HL-60 (cell line): ENCODE measurements around the gene TROAP.
A peak's percentile ranks its signal among the peaks of the same experiment; 100 is the strongest.

ENCODE experiments used
- POLR2AphosphoS5 ChIP-seq: IDR thresholded peaks from 2 replicates; pipeline ENCODE4 v1.6.1; 2012; ENCODE audit warnings: low read depth
- TF ChIP-seq, protein P1 (sequence below): IDR thresholded peaks from one replicate; pipeline ENCODE4 v1.5.1; 2011; ENCODE audit warnings: low read length, control low read depth, inconsistent platforms; ENCODE audit not compliant: insufficient read depth

DNA sequence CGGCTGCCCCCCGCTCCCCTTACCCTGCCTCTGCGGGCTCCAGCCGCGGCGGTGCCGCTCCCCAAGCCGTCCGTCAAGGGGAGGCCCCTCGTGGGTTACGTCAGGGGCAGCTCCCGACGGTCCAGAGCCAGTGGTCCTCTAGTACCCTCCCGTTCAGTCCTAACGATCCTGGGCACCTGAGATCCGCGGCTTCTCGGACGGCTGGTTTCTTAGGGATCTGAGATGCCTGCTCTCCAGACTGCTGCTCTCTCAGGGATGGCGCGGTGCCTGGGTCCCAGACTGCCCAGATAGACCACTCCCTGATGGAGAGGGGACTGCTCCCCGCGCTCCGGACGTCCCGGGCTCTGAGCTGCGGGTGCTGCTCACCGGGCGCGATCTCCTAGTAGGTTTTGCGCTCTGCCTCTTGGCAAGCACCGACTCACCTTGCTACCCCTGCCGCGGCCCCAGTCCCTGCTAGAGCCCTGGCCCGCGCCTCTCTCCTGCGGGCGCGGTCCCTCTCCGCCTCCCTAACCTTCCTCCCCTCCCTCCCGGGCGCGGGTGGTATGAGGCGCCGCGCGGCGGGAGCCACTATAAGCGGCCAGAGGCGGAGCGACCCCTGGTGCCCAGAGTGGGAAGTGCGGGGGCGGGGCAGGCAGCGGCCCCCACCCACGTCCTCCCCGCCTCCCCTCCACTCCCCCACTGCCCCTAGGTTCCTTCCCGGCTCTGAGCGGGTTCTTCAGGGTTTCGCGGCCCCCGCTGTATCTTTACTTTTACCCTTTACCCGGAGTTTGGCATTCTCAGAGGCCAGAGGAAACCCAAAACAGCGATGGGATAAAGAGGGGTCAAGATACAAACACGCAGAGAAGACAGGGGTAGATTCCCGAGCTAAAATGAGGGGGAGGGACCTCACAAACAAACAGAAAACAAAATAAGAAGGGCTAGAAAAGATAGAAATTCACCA lies 13.9 kb downstream of the TROAP start, which contains the start of gene C1QL4:
- TF ChIP-seq, protein P1, sequence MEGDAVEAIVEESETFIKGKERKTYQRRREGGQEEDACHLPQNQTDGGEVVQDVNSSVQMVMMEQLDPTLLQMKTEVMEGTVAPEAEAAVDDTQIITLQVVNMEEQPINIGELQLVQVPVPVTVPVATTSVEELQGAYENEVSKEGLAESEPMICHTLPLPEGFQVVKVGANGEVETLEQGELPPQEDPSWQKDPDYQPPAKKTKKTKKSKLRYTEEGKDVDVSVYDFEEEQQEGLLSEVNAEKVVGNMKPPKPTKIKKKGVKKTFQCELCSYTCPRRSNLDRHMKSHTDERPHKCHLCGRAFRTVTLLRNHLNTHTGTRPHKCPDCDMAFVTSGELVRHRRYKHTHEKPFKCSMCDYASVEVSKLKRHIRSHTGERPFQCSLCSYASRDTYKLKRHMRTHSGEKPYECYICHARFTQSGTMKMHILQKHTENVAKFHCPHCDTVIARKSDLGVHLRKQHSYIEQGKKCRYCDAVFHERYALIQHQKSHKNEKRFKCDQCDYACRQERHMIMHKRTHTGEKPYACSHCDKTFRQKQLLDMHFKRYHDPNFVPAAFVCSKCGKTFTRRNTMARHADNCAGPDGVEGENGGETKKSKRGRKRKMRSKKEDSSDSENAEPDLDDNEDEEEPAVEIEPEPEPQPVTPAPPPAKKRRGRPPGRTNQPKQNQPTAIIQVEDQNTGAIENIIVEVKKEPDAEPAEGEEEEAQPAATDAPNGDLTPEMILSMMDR, result peak; percentile 63
- no peak for TF ChIP-seq POLR2AphosphoS5
